ENCODE results near the gene C10orf90. TPM values are rescaled to one million over a fixed set of nuclear protein-coding genes. Genes with fewer than 3 reads are reported as not detected.

C10orf90 gene
- total and polyA plus RNA-seq, 11 donors = not detected

DNA sequence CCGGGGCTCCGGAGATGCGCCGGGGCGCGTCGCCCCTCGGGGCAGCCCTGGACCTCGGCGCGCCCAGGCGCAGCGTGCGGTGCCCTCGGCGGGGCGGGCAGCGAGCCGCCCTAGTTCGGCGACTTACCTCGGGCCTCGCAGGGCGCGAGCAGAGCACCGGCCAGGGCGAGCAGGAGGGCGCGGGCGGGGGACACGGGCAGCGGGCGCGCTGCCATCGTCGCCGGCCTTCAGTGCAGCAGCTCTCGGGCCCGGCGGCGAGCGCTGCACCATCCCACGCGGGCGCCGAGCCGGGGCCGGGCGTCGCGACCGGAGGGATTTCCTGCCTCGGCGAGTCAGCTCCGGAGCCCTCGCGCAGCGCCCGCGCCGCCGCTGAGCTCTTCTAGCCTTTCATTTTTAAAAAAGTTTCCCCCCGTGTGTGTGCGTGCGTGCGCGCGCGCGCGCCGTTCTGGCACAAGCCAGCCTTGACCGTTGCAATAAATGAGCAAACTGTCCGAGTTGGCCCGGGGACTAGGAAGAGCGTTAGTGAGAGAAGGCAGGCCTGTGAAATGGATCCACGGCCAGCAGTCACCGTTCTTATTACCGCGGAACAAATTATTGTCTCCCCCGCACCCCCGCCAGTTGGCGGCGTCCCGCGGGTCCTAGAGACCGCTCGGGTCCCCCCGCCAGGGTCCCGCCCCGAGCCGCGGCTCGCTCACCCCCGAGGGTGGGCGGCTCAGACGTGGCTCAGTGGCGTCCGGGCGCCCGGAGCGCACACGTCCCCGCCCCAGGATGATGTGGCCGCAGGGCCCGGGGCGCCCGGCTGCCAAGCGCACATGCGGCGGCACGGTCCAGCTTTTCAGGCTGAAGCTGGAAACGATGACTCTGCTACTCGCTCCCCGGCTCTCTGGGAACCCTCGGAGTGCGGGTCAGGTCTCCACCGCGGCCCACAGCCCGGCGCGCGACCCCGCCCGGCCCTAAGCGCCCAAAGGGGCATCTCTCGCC lies 282.3 kb downstream of the C10orf90 start, which contains the start of gene ADAM12:
Gene ADAM12 (minus strand): TSS at position 547 of the 981 bp plus-strand sequence. CDS start 332 bp downstream, at position 215.
- TF ChIP-seq, protein P1, sequence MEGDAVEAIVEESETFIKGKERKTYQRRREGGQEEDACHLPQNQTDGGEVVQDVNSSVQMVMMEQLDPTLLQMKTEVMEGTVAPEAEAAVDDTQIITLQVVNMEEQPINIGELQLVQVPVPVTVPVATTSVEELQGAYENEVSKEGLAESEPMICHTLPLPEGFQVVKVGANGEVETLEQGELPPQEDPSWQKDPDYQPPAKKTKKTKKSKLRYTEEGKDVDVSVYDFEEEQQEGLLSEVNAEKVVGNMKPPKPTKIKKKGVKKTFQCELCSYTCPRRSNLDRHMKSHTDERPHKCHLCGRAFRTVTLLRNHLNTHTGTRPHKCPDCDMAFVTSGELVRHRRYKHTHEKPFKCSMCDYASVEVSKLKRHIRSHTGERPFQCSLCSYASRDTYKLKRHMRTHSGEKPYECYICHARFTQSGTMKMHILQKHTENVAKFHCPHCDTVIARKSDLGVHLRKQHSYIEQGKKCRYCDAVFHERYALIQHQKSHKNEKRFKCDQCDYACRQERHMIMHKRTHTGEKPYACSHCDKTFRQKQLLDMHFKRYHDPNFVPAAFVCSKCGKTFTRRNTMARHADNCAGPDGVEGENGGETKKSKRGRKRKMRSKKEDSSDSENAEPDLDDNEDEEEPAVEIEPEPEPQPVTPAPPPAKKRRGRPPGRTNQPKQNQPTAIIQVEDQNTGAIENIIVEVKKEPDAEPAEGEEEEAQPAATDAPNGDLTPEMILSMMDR (IDR thresholded peaks at IDR 0.05) = no peak
- no peak for TF ChIP-seq POLR2A (IDR thresholded peaks at IDR 0.05)

DNA sequence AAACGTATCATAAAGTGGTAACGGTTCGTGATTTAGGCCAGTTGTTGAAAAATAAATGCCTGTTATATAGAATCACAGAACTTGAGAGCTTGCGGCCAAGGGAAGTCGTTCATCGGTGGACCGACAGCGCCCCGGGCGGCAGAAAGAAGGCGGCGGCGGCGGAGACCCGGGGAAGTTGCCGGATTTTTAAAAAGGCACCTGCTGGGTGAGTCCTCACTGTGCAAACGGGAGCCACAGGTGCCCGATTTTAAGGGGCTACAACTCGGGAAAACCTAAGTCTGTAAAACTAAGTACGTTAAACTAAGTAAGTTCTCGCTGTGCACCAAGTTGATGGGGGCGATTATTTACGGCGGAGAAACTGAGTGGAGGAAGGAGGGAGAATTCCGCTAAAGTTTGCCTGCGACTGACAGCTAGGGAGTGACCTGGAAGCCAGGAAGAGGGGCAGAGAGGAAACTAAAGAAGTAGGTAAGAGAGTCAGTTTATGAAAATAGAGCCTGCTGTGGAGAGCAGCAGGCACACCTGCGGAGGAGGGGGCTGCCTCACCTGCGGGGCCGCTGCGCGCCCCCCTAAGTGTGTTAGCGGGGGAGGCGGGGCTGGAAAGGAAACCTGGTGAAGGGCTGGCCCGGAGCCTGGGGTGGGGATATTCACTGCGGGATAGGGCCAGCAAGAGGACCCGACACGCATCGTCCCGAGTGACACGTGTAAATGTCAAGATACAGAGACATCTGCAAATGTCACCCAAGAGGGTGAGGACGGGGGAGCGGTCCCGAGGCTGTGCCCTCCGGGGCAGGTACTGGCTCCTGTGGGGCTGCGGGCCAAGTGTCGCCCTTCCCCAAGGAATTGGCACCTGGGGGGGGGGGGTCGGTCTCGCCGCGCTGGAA lies 283.2 kb downstream of the C10orf90 start:
- peak; percentile 48 to 79 (median 50) for DNase-seq
- H3K27ac ChIP-seq = peak overlapping the region in 2 of 12 donors; percentile 24 to 59
- TF ChIP-seq POLR2A (IDR thresholded peaks at IDR 0.05) = no peak
- TF ChIP-seq, protein P1 (IDR thresholded peaks at IDR 0.05) = peak; percentile 41 to 86 (median 66)

More for the DNA sequence above, 282.3 kb downstream of the C10orf90 start, which contains the start of gene ADAM12:
- Histone ChIP-seq H3K4me1 (peaks cover 0 to 23% (median 7%) of the 10 kb centered on the region in 12 donors), H3K27me3 (peaks cover 15 to 53% (median 29%) of the 10 kb centered on the region in 9 donors), H3K36me3 (no peaks in the 10 kb centered on the region), H3K4me3 (peak within 1 kb of the TSS; percentile 23 to 64 (median 48)), H3K9me3 (peaks cover 0 to 8% (median 0%) of the 10 kb centered on the region in 12 donors), H3K27ac (peak within 1 kb of the TSS in 5 of 12 donors; percentile 8 to 59 (median 34))
- 5 to 30% (median 7%) methylated on average over 2 to 127 of the region's 127 CpGs for WGBS, 4 donors
- ATAC-seq = peak in 3 of 4 donors; percentile 48 to 76 (median 67)
- intact Hi-C loops (cut with DNase I) = loop anchor here in 7 of 10 donors (2.0 to 10.0 kb wide), 4 partner anchors 117 to 409 kb away; no protein-coding TSS in a partner anchor
- DNase-seq = peak in 4 of 5 donors; percentile 29 to 59 (median 46)

DNA sequence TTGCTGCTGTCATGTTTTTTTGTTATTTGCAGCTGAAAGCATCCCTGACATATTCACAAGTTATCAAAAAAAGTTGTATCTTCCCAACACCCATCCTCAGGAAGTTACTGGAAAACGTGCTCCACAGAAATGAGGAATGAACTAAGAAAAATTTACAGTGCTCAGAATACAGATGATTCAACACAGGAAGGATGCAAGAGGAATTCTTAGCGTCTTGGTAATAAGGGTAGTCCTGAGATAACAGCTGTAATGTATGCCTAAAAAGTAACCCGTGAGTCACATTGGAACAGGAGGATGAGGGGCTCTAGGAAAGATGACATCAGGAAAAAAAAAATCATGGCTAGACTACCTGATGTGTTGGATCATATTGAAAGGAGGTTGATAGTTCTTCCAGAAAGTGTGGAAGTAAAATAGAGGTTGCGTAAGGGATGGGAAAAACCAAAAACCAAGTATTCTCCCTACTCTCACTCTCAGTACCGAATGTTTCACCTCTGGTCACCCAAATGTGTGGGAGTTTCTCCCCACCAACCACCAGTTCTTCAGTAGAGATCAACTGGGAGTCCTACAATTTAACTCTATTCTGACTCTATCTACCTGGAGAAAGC lies 286.1 kb downstream of the C10orf90 start:
- peaks cover 0 to 8% (median 0%) of the 10 kb centered on the region in 12 donors for H3K9me3 ChIP-seq
- DNase-seq (no peak), ATAC-seq (no peak)
- intact Hi-C loops (cut with DNase I) = loop anchor here in 2 of 10 donors (5.0 to 10.0 kb wide), 2 partner anchors 120 to 397 kb away; no protein-coding TSS in a partner anchor
- no peak overlapping the region for H3K4me3 ChIP-seq
- peaks cover 0 to 17% (median 7%) of the 10 kb centered on the region in 12 donors for H3K4me1 ChIP-seq
- WGBS, 4 donors = 74 to 76% (median 75%) methylated on average over 5 of the region's 5 CpGs
- TF ChIP-seq POLR2A (IDR thresholded peaks at IDR 0.05) = no peak
- TF ChIP-seq, protein P1 (IDR thresholded peaks at IDR 0.05) = no peak
- H3K27me3 ChIP-seq = peaks cover 15 to 45% (median 29%) of the 10 kb centered on the region in 9 donors
- H3K36me3 ChIP-seq = no peaks in the 10 kb centered on the region
- no peak overlapping the region for H3K27ac ChIP-seq

More for the DNA sequence above, 283.2 kb downstream of the C10orf90 start:
- Histone ChIP-seq H3K4me1 (peaks cover 0 to 23% (median 7%) of the 10 kb centered on the region in 12 donors), H3K27me3 (peaks cover 15 to 53% (median 29%) of the 10 kb centered on the region in 9 donors), H3K36me3 (no peaks in the 10 kb centered on the region), H3K4me3 (peak overlapping the region; percentile 23 to 64 (median 48)), H3K9me3 (peaks cover 0 to 8% (median 0%) of the 10 kb centered on the region in 12 donors)
- intact Hi-C loops (cut with DNase I) = loop anchor here in 7 of 10 donors (2.0 to 10.0 kb wide), 4 partner anchors 118 to 408 kb away; no protein-coding TSS in a partner anchor
- 1 to 2% (median 1%) methylated on average over 35 to 50 of the region's 50 CpGs for WGBS, 4 donors
- ATAC-seq = peak in 3 of 4 donors; percentile 56 to 66 (median 59)
